ENCODE measurements around the gene ZSWIM4.

Gene ZSWIM4

GRCh38 chr19:13835791-13836723 is 40.8 kb downstream of the ZSWIM4 start:
- no peak for DNase-seq (ENCODE audit: low read depth in 2 of 2)

- DNase-seq (ENCODE audit: low read depth in 2 of 2) = no peak
Measured at GRCh38 chr19:13838435-13839129, 43.3 kb downstream of the ZSWIM4 start.

GRCh38 chr19:13839130-13839937 is 44.1 kb downstream of the ZSWIM4 start:
- peak; percentile 82 to 89 for DNase-seq (ENCODE audit: low read depth in 2 of 2)

GRCh38 chr19:13839938-13840304 is 44.7 kb downstream of the ZSWIM4 start:
- no peak for DNase-seq (ENCODE audit: low read depth in 2 of 2)

GRCh38 chr19:13840305-13841085 is 45.3 kb downstream of the ZSWIM4 start:
- DNase-seq (ENCODE audit: low read depth in 2 of 2) = no peak

GRCh38 chr19:13841086-13841961 is 46.1 kb downstream of the ZSWIM4 start:
- no peak for DNase-seq (ENCODE audit: low read depth in 2 of 2)

GRCh38 chr19:13841962-13842290 is 46.7 kb downstream of the ZSWIM4 start:
- no peak for DNase-seq (ENCODE audit: low read depth in 2 of 2)

- no peak for DNase-seq (ENCODE audit: low read depth in 2 of 2)
Measured at GRCh38 chr19:13842291-13843103, 47.3 kb downstream of the ZSWIM4 start.

- DNase-seq (ENCODE audit: low read depth in 2 of 2) = no peak
Measured at GRCh38 chr19:13843104-13843921, 48.1 kb downstream of the ZSWIM4 start.

GRCh38 chr19:13844130-13844631 is 48.9 kb downstream of the ZSWIM4 start:
- no peak for DNase-seq (ENCODE audit: low read depth in 2 of 2)

GRCh38 chr19:13846557-13847406 is 51.5 kb downstream of the ZSWIM4 start:
- peak; percentile 91 for DNase-seq (ENCODE audit: low read depth in 2 of 2)

GRCh38 chr19:13847407-13848339 is 52.4 kb downstream of the ZSWIM4 start:
- peak; percentile 69 to 79 for DNase-seq (ENCODE audit: low read depth in 2 of 2)

- no peak for DNase-seq (ENCODE audit: low read depth in 2 of 2)
Measured at GRCh38 chr19:13848340-13848677, 53.1 kb downstream of the ZSWIM4 start.

- no peak for DNase-seq (ENCODE audit: low read depth in 2 of 2)
Measured at GRCh38 chr19:13848798-13849676, 53.8 kb downstream of the ZSWIM4 start.

Data from stimulated activated CD4-positive, alpha-beta T cell treated with anti-CD3 and anti-CD28 coated beads, Interleukin-15, amount 100 ng/mL, for 48 hours (primary cell).